SU-DHL-6 (cell line): ENCODE results near the gene TRIM9.

Experiments used
- CTCF ChIP-seq: fragments of 200-600 bp; sonication (generic); IDR thresholded peaks from one replicate; pipeline ENCODE4 v1.5.1; 2017; ENCODE audit warnings: antibody characterized with exemption, mild to moderate bottlenecking, low read length, moderate library complexity; ENCODE audit not compliant: insufficient read depth, poor library complexity, severe bottlenecking
- EZH2phosphoT487 ChIP-seq: fragments of 200-600 bp; sonication (generic), shearing (Covaris generic); conservative IDR thresholded peaks from 2 replicates; pipeline ENCODE4 v1.6.1; 2018; ENCODE audit warnings: mild to moderate bottlenecking, antibody characterized with exemption, low read length, moderate library complexity, mixed read lengths

GRCh38 chr14:50946234-50946935 lies 148.5 kb downstream of the TRIM9 start:
- TF ChIP-seq CTCF (no peak), EZH2phosphoT487 (no peak)
